Panc1 (cell line): Measurements from ENCODE around the gene SNX18.

ENCODE experiments used
- CTCF ChIP-seq: fragments of 450-650 bp; IDR thresholded peaks from 2 replicates; pipeline ENCODE4 v1.5.1; 2017; ENCODE audit warnings: mild to moderate bottlenecking
- POLR2AphosphoS5 ChIP-seq: IDR thresholded peaks from 2 replicates; pipeline ENCODE4 v1.6.1; 2012; ENCODE audit warnings: mild to moderate bottlenecking, low read depth, low read length, moderate library complexity
- SIN3A ChIP-seq: IDR thresholded peaks from 2 replicates; pipeline ENCODE4 v1.6.1; 2012; ENCODE audit warnings: low read depth, mild to moderate bottlenecking, low read length, moderate library complexity, borderline replicate concordance; ENCODE audit not compliant: insufficient read depth
- TCF7L2 ChIP-seq: IDR thresholded peaks from 2 replicates; pipeline ENCODE4 v1.6.1; 2011; ENCODE audit warnings: mild to moderate bottlenecking, low read depth, low read length, inconsistent platforms
- TF ChIP-seq, protein P1 (sequence below), 2 experiments: IDR thresholded peaks; 2 replicates each; pipeline ENCODE4 v1.6.1; 2011 to 2012; ENCODE audit warnings: low read depth in 2 of 2, control low read depth in 1 of 2, low read length in 1 of 2, mild to moderate bottlenecking in 1 of 2, moderate library complexity in 1 of 2; ENCODE audit not compliant: insufficient read depth in 1 of 2

DNA sequence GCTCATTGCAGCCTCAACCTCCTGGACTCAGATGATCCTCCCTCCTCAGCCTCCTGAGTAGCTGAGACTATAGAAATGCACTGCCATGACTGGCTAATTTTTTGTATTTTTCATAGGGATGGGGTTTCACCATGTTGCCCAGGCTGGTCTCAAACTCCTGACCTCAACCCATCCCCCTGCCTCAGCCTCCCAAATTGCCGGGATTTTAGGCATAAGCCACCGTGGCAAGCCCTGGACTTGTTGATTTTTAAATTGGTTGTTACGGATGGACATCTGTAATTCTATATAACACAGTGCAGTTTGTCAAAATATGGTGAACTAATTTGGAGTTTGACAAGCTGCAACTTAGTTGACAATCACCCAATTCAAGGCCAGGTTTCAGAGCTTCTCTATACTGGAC, 22.7 kb downstream of the SNX18 start:
- TF ChIP-seq CTCF (no peak), POLR2AphosphoS5 (no peak), TCF7L2 (no peak), SIN3A (no peak)
- TF ChIP-seq, protein P1, sequence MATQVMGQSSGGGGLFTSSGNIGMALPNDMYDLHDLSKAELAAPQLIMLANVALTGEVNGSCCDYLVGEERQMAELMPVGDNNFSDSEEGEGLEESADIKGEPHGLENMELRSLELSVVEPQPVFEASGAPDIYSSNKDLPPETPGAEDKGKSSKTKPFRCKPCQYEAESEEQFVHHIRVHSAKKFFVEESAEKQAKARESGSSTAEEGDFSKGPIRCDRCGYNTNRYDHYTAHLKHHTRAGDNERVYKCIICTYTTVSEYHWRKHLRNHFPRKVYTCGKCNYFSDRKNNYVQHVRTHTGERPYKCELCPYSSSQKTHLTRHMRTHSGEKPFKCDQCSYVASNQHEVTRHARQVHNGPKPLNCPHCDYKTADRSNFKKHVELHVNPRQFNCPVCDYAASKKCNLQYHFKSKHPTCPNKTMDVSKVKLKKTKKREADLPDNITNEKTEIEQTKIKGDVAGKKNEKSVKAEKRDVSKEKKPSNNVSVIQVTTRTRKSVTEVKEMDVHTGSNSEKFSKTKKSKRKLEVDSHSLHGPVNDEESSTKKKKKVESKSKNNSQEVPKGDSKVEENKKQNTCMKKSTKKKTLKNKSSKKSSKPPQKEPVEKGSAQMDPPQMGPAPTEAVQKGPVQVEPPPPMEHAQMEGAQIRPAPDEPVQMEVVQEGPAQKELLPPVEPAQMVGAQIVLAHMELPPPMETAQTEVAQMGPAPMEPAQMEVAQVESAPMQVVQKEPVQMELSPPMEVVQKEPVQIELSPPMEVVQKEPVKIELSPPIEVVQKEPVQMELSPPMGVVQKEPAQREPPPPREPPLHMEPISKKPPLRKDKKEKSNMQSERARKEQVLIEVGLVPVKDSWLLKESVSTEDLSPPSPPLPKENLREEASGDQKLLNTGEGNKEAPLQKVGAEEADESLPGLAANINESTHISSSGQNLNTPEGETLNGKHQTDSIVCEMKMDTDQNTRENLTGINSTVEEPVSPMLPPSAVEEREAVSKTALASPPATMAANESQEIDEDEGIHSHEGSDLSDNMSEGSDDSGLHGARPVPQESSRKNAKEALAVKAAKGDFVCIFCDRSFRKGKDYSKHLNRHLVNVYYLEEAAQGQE (IDR thresholded peaks at IDR 0.05; ENCODE audit: insufficient read depth in 1 of 2, low read depth in 2 of 2, low read length in 1 of 2), result no peak
